Activated CD4-positive, alpha-beta T cell treated with anti-CD3 and anti-CD28 coated beads, Interleukin-2, amount 10 ng/mL, durations not matched to agents 24 days and 14 days (primary cell): ENCODE measurements around the gene SOCS6. TPM values are rescaled to one million over a fixed set of nuclear protein-coding genes. Genes with fewer than 3 reads are reported as not detected.
A peak's percentile ranks its signal among the peaks of the same experiment; 100 is the strongest.
"Not testable (repeated sequence)": the region's sequence is repeated elsewhere in the genome, so short reads cannot be mapped to it uniquely, and the experiment has no call there.

ENCODE experiments used
- DNase-seq: peaks from one replicate; pipeline ENCODE4 v3.0.0; 2022
- H3K27ac Mint-ChIP-seq: one replicate; pipeline ENCODE4 v1.8.0; 2022; ENCODE audit warnings: mild to moderate bottlenecking, mixed read lengths
- H3K27me3 Mint-ChIP-seq: one replicate; pipeline ENCODE4 v1.8.0; 2022; ENCODE audit warnings: mixed read lengths
- H3K36me3 Mint-ChIP-seq: one replicate; pipeline ENCODE4 v1.8.0; 2022; ENCODE audit warnings: low read depth, mild to moderate bottlenecking, mixed read lengths
- H3K4me1 Mint-ChIP-seq: one replicate; pipeline ENCODE4 v1.8.0; 2021; ENCODE audit warnings: mixed read lengths
- H3K4me3 Mint-ChIP-seq: one replicate; pipeline ENCODE4 v1.8.0; 2022; ENCODE audit warnings: mild to moderate bottlenecking, moderate library complexity, mixed read lengths
- H3K9me3 Mint-ChIP-seq: one replicate; pipeline ENCODE4 v1.8.0; 2021; ENCODE audit warnings: mixed read lengths
- intact Hi-C: fragments of 100-400 bp; cut with micrococcal nuclease; formaldehyde crosslinking; loops from one replicate; pipeline ENCODE4 v1.15.1; 2023
- total RNA-seq: library from RNA; stranded (reverse); gene quantifications from 2 replicates; pipeline ENCODE4 v1.2.3, GENCODE V29; 2022

The SOCS6 gene
- total RNA-seq, 1 donor from 2014 or later = 2.8 TPM

DNA sequence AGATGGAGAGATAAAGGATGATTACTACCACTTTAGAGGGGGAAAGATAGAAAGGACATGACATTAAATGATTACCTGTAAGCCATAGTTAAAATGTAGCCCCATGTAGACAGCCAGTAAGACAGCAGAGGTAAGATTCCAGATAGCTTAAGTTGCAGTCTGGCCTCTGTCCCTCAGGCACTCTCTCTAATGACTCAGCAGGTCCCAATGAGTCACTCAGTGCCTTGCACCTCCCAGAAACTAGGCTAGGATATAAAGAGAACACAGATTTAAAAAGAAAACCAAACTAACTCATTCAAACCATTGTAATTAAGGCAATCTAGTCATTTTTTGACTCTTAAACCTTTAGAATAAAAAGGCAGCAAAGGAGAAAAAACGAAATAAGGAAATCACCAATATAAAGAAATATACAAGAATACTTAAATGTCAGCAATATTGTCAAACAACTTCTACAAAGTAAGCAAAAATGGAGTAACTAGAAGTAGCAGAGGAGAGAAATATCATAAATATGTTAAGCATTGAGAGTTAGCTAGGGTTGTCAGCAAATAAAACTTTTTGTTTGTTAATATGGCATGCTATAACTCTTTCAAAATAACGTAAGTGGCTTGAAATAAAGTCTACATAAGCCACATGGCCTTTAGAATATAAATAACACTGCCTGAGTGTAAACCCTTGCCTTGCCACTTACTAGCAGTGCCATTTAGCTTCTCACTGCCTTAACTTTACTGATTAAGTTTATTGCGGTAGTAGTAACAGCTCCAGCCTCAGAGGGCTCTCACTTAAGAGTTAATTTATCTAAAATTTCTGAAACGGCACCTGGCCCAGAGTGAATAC lies 48.5 kb downstream of the SOCS6 start:
- H3K36me3 Mint-ChIP-seq = no peaks in the 10 kb centered on the region
- no peaks in the 10 kb centered on the region for H3K27me3 Mint-ChIP-seq
- no peak for DNase-seq
- H3K4me3 Mint-ChIP-seq = no peak overlapping the region
- H3K9me3 Mint-ChIP-seq = no peaks in the 10 kb centered on the region
- no peaks in the 10 kb centered on the region for H3K4me1 Mint-ChIP-seq
- intact Hi-C loops = no loop called here
- H3K27ac Mint-ChIP-seq = no peak overlapping the region

DNA sequence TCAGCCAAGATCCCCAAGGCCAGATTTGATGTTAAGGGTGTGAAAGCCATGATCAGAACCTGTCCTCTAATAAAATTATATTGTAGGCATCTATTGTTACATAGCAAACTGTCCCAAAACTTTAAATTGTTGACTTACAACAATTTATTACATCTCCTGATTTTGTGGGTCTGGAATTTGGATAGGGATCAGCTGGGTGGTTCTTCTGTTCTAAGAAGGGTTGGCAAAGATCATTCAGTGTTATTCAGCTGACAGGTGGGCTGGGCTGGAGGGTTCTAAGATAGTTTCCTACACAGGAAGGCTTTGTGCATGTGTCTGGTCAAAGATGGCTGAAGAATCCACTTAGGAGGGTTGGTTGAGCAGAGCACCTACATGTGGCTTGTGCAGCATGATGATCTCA lies 50.0 kb downstream of the SOCS6 start:
- H3K27ac Mint-ChIP-seq = no peak overlapping the region

DNA sequence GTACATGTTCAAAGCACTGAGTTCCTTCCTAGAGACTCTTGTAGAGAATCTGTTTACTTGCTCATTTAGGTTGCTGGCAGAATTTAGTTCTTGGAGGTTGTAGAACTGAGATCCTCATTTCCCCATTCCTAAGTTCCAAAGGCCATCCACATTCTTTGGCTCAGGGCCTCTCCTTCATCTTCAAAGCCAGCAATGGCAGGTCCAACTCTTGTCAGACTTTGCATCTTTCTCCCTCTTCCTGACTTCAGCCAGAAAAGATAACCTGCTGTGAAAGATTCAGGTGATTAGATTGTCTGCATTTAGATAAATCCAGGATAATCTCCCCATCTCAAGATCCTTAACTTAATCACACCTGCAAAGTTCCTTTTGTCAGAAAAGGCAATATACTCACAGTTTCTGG lies 51.1 kb downstream of the SOCS6 start:
- intact Hi-C loops = no loop called here
- H3K36me3 Mint-ChIP-seq = no peaks in the 10 kb centered on the region
- DNase-seq = no peak
- H3K27ac Mint-ChIP-seq = no peak overlapping the region
- no peaks in the 10 kb centered on the region for H3K9me3 Mint-ChIP-seq
- H3K4me3 Mint-ChIP-seq = no peak overlapping the region
- no peaks in the 10 kb centered on the region for H3K27me3 Mint-ChIP-seq
- no peaks in the 10 kb centered on the region for H3K4me1 Mint-ChIP-seq

More for the DNA sequence above, 50.0 kb downstream of the SOCS6 start:
- Mint-ChIP-seq H3K36me3 (no peaks in the 10 kb centered on the region), H3K27me3 (no peaks in the 10 kb centered on the region), H3K4me3 (no peak overlapping the region), H3K9me3 (no peaks in the 10 kb centered on the region), H3K4me1 (no peaks in the 10 kb centered on the region)
- DNase-seq = no peak
- intact Hi-C loops = no loop called here

DNA sequence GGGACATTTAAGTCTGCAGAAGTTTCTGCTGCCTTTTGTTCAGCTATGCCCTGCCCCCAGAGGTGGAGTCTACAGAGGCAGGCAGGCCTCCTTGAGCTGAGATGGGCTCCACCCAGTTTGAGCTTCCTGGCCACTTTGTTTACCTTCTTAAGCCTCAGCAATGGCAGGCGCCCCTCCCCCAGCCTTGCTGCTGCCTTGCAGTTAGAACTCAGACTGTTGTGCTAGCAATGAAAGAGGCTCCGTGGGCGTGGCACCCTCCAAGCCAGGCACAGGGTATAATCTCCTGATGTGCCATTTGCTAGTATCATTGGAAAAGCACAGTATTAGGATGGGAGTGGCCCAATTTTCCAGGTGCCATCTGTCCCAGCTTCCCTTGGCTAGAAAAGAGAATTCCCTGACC lies 59.6 kb downstream of the SOCS6 start:
- not testable (repeated sequence) for H3K9me3 Mint-ChIP-seq

DNA sequence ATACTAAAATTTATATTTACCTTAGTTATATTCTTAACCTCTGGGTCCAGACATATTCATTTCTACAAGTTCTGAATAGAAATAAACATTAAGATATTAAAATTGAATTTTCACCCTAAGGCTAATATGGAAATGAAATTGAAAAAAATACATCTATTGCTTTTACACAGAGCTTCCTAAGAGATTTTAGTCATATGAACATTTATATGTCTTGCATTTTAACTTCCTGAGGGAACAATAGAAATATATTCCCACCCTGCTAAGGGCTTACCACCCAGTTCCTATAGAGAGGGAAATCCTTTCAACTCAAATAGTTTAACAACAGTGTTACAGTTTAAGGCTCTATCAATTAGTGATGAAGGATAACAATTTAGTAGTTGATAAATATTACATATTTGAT lies 60.5 kb downstream of the SOCS6 start:
- Mint-ChIP-seq H3K4me1 (no peaks in the 10 kb centered on the region), H3K27me3 (no peaks in the 10 kb centered on the region), H3K36me3 (no peaks in the 10 kb centered on the region), H3K9me3 (no peaks in the 10 kb centered on the region), H3K27ac (no peak overlapping the region), H3K4me3 (no peak overlapping the region)
- DNase-seq = no peak
- intact Hi-C loops = no loop called here

More for the DNA sequence above, 59.6 kb downstream of the SOCS6 start:
- H3K27ac Mint-ChIP-seq, intact Hi-C loops, H3K4me1 Mint-ChIP-seq, H3K27me3 Mint-ChIP-seq, H3K4me3 Mint-ChIP-seq, H3K36me3 Mint-ChIP-seq: not testable (repeated sequence)
- peak; percentile 67 for DNase-seq

DNA sequence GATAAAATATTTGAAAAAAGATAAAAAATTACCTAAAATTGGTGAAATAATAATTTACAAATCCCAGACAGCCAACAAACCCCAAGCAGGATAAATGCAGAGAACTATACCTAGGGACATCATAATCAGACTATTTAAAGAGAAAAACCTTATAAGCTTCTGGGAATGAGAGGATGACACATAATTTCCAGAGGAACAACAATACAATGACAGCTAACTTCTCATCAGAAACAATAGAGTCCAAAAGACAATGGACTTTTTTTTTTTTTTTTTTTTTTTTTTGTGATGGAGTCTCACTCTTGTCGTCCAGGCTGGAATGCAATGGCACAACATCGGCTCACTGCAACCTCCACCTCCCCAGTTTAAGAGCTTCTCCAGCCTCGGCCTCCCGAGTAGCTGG lies 65.2 kb downstream of the SOCS6 start:
- Mint-ChIP-seq H3K36me3 (no peaks in the 10 kb centered on the region), H3K27ac (no peak overlapping the region), H3K4me3 (no peak overlapping the region), H3K9me3 (no peaks in the 10 kb centered on the region), H3K4me1 (no peaks in the 10 kb centered on the region), H3K27me3 (no peaks in the 10 kb centered on the region)
- no peak for DNase-seq
- intact Hi-C loops = no loop called here

DNA sequence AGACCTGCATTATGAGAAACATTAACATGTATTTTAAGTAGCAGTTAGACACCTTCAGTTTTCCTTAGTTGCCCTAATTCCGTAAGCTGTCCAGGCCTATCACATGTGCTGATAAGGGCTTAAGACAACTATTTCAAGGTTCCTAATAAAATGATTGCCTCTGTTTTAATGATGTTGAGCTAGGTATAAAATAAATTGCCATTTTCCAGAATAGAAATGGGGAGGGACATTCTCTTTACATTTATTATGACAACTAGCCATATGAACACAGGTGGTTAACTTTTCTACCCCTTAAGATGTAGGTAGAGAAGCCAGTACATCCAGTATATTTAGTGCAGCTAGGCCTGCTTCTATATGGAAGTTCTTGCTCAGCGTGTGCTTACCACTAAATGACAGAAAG lies 65.9 kb downstream of the SOCS6 start:
- Mint-ChIP-seq H3K4me3 (no peak overlapping the region), H3K27ac (no peak overlapping the region), H3K36me3 (no peaks in the 10 kb centered on the region), H3K4me1 (no peaks in the 10 kb centered on the region), H3K9me3 (no peaks in the 10 kb centered on the region), H3K27me3 (no peaks in the 10 kb centered on the region)
- intact Hi-C loops = no loop called here
- no peak for DNase-seq

DNA sequence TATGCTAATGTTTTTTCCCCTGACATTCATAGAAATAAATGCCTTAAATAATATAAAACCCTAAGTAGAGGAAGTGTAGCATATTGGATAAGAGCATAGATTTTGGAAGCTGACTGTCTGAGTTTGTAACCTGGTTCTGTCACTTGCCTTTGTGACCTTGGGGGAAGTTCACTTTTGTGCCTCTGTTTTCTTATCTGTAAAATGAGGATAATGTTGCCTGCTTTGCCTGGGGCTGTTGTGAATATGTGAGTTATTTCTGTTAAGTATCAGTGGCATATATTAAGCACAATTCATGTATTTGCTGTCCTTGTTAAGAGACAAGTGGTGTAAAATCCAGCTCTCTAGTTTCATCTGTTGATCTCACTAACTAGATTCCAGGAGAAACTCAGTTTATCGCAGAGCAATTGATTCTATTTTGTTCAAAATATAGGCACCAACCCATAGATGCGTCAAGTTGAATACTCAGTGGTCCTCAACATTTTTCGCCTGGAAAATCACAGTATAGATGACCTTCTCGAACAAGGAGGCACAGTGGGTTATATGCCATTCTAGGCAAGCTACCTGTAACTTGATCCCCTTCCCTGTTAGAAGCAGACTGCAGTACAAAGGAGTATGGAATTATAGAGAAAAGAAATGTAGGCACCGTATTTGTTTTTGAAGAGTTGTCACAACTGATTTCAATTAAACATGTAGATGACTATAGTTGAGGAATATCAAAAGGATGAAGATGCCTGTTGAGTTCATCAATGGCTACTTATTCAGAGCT lies 67.0 kb downstream of the SOCS6 start:
- DNase-seq = no peak
- intact Hi-C loops = no loop called here
- H3K4me3 Mint-ChIP-seq = no peak overlapping the region
- H3K36me3 Mint-ChIP-seq = no peaks in the 10 kb centered on the region
- H3K9me3 Mint-ChIP-seq = no peaks in the 10 kb centered on the region
- no peaks in the 10 kb centered on the region for H3K4me1 Mint-ChIP-seq
- no peaks in the 10 kb centered on the region for H3K27me3 Mint-ChIP-seq
- H3K27ac Mint-ChIP-seq = no peak overlapping the region

DNA sequence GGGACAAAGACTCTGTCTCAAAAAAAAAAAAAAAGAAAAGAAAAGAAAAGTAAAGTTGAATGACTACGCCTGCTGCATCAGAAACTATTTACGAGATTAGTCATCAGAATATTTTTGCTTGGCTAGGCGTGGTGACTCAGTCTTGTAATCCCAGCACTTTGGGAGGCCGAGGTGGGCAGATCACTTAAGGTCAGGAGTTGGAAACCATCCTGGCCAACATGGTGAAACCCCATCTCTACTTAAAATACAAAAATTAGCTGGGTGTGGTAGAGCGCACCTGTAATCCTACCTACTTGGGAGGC lies 69.2 kb downstream of the SOCS6 start:
- H3K4me3 Mint-ChIP-seq, H3K4me1 Mint-ChIP-seq, DNase-seq, H3K27ac Mint-ChIP-seq, intact Hi-C loops, H3K9me3 Mint-ChIP-seq, H3K27me3 Mint-ChIP-seq, H3K36me3 Mint-ChIP-seq: not testable (repeated sequence)

DNA sequence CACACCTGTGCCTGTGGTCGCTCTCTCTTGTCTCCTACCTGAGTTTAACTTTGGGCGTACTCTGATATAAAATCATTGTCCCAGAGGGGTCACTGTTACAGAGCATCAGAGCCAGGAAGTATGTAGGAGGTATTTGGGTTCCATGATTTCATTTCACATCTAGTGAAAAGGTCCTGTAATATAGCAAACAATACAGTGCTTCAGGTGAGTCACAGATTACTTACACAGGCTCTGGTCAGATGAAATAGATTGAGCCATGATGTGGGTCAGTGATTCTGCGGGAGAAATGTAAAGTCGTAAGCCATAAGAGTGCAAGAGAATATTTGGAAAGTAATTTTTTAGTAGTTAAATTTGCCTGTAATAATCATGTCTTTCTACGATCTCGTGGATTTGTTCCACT lies 70.2 kb downstream of the SOCS6 start:
- intact Hi-C loops = no loop called here
- Mint-ChIP-seq H3K4me3 (no peak overlapping the region), H3K9me3 (no peaks in the 10 kb centered on the region), H3K27me3 (no peaks in the 10 kb centered on the region), H3K4me1 (no peaks in the 10 kb centered on the region), H3K36me3 (no peaks in the 10 kb centered on the region), H3K27ac (no peak overlapping the region)
- DNase-seq = no peak

DNA sequence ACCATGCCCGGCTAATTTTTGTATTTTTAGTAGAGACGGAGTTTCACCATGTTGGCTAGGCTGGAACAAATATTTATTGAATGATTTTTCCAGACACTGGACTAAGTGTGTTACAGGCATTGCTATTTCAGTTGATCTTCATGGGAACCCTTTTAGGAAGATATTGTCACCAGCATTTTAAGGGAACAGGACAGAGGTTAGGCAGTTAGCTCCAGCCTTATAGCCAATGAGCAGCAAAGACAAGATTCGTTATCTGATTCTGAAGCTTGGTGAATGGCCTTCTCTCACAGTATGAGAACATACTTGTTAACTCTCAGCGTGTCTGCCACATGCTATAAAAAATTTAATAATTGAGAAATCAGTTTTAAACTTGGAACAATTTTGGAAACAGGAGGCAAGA lies 73.4 kb downstream of the SOCS6 start:
- Mint-ChIP-seq H3K4me3 (no peak overlapping the region), H3K4me1 (no peaks in the 10 kb centered on the region), H3K36me3 (no peaks in the 10 kb centered on the region), H3K27me3 (no peaks in the 10 kb centered on the region), H3K27ac (no peak overlapping the region), H3K9me3 (no peaks in the 10 kb centered on the region)
- intact Hi-C loops = no loop called here
- no peak for DNase-seq

DNA sequence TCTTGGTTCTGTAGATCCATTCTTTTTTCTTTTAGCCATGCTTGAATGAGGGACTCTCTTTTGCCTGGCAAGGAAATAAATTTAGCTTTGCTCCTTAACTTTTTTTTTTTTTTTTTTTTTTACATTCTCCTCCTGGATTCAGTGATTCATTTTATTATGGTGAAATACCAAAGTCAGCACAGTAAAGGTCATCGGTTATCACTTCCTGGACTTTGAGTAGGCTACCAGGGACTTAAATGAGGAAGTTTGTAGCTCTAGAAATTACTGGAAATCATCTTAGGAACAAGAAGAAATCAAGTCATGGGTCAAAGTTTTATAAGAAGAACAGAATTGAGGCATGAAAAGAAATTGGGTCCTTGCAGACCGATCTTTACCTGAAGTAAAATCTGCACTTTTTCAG lies 75.0 kb downstream of the SOCS6 start:
- Mint-ChIP-seq H3K27ac (no peak overlapping the region), H3K4me3 (no peak overlapping the region), H3K36me3 (no peaks in the 10 kb centered on the region), H3K27me3 (no peaks in the 10 kb centered on the region), H3K4me1 (no peaks in the 10 kb centered on the region), H3K9me3 (no peaks in the 10 kb centered on the region)
- no peak for DNase-seq
- intact Hi-C loops = no loop called here

DNA sequence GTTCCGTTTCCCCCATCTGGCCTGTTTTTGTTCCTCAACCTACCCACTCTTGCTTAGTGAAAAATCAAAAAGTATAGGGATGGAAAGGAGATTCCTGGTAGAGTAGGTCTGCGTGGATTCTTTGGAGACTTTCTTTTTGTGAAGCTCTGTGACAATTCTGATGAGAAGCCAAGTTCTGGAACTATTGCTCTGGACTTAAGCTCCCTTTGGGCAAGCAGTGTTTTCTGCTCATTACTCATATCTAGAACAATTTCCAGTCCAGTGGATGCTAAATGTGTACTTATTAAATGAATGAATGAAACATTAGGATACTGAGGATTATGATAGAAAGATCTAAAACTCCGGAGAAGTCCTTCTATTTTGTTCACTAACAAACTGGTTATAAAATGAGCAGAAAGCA lies 76.5 kb downstream of the SOCS6 start:
- no peaks in the 10 kb centered on the region for H3K27me3 Mint-ChIP-seq
- intact Hi-C loops = no loop called here

DNA sequence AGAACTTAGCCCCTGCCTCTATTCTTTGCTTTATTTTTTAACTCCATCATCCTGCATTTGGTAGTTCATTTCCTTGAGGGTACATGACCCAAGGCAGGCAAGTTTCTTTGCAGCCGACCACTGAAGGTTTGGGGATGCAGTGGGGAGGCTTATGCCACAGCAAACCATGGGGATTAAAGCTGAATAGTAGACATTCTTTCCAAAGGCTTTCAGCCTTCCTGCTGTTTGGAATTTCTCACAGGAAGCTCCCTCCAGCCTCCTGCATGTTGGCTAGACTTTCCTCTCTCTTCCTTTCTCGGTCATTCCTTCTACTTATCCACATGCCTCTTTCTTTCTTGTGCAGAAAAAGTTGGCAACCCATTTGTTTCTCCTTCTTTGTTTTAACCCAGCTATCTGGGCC lies 77.3 kb downstream of the SOCS6 start:
- Mint-ChIP-seq H3K27me3 (no peaks in the 10 kb centered on the region), H3K4me1 (no peaks in the 10 kb centered on the region), H3K4me3 (no peak overlapping the region), H3K27ac (no peak overlapping the region), H3K9me3 (no peaks in the 10 kb centered on the region), H3K36me3 (no peaks in the 10 kb centered on the region)
- intact Hi-C loops = no loop called here
- no peak for DNase-seq

More for the DNA sequence above, 76.5 kb downstream of the SOCS6 start:
- Mint-ChIP-seq H3K27ac (no peak overlapping the region), H3K36me3 (no peaks in the 10 kb centered on the region), H3K4me1 (no peaks in the 10 kb centered on the region), H3K4me3 (no peak overlapping the region), H3K9me3 (no peaks in the 10 kb centered on the region)
- DNase-seq = no peak

DNA sequence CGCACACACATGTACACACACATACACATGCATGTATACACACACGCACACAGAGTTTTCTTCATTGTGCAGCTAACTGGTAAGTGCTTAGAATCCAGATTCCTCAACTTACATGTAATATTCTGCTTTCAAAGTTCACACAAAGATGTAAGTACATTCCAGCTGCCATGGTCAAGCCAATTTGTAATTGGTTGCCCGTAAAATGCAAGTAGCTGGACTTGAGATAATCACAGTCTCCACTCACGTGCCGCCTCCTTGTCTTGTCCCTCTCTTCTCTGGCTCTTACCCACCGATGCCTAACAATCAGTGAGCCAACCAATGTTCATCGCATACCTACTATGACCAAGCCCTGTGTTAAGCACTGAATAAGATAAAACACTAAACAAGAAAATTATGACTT lies 77.8 kb downstream of the SOCS6 start:
- no peak for DNase-seq
- intact Hi-C loops = no loop called here
- H3K4me3 Mint-ChIP-seq = no peak overlapping the region
- H3K9me3 Mint-ChIP-seq = no peaks in the 10 kb centered on the region
- H3K36me3 Mint-ChIP-seq = no peaks in the 10 kb centered on the region
- H3K4me1 Mint-ChIP-seq = no peaks in the 10 kb centered on the region
- no peaks in the 10 kb centered on the region for H3K27me3 Mint-ChIP-seq
- no peak overlapping the region for H3K27ac Mint-ChIP-seq
